WTC11 (cell line): ENCODE data around the gene SRP14. TPM values are rescaled to one million over a fixed set of nuclear protein-coding genes. Genes with fewer than 3 reads are reported as not detected.
A peak's percentile ranks its signal among the peaks of the same experiment; 100 is the strongest.

Source experiments
- ATAC-seq: fragments of 200-7000 bp; cut with Tn5 transposase; 2 replicates; pipeline ENCODE4 v1.10.0; 2021; ENCODE audit warnings: mild to moderate bottlenecking, moderate library complexity
- CTCF ChIA-PET: fragments of 300-600 bp; sonication (Branson Sonifier 250); formaldehyde crosslinking; loops from one replicate; lab custom pipeline; 2021; ENCODE audit warnings: antibody characterized with exemption; lab: Charles Lee
- POLR2A ChIA-PET: fragments of 350-600 bp; sonication (Branson Sonifier 250); formaldehyde crosslinking; loops from one replicate; lab custom pipeline; 2021; ENCODE audit warnings: antibody characterized with exemption; lab: Charles Lee
- DNase-seq: peaks from one replicate; pipeline ENCODE4 v3.0.0; 2021; ENCODE audit warnings: low spot score
- H3K27ac Mint-ChIP-seq: 2 replicates; pipeline ENCODE4 v1.8.0; 2021; ENCODE audit warnings: mixed read lengths
- H3K27me3 Mint-ChIP-seq: 2 replicates; pipeline ENCODE4 v1.8.0; 2021; ENCODE audit warnings: low read depth, mild to moderate bottlenecking, moderate library complexity, mixed read lengths
- H3K36me3 Mint-ChIP-seq: 2 replicates; pipeline ENCODE4 v1.8.0; 2021; ENCODE audit warnings: mixed read lengths
- H3K4me1 Mint-ChIP-seq: 2 replicates; pipeline ENCODE4 v1.8.0; 2022; ENCODE audit warnings: mixed read lengths
- H3K4me3 Mint-ChIP-seq: 2 replicates; pipeline ENCODE4 v1.8.0; 2021; ENCODE audit warnings: mild to moderate bottlenecking, moderate library complexity, mixed read lengths
- H3K9me3 Mint-ChIP-seq: 2 replicates; pipeline ENCODE4 v1.8.0; 2021; ENCODE audit warnings: mixed read lengths
- ARID4B ChIP-seq: sonication (generic); formaldehyde crosslinking; IDR thresholded peaks from 2 replicates; pipeline ENCODE4 v1.8.0; 2023; ENCODE audit warnings: missing genetic modification reagents, mild to moderate bottlenecking, borderline replicate concordance
- CDX4 ChIP-seq: fragments of 250-450 bp; sonication (Bioruptor Pico); IDR thresholded peaks from 2 replicates; pipeline ENCODE4 v1.9.0; 2021; ENCODE audit warnings: moderate library complexity, mild to moderate bottlenecking, inconsistent platforms, borderline replicate concordance
- CREM ChIP-seq: sonication (generic); formaldehyde crosslinking; IDR thresholded peaks from 2 replicates; pipeline ENCODE4 v1.8.1; 2022; ENCODE audit warnings: mild to moderate bottlenecking, missing genetic modification reagents, moderate library complexity
- EMX1 ChIP-seq: fragments of 250-450 bp; sonication (Bioruptor Pico); IDR thresholded peaks from 2 replicates; pipeline ENCODE4 v1.8.0; 2021; ENCODE audit warnings: mild to moderate bottlenecking
- FOXP4 ChIP-seq: sonication (generic); formaldehyde crosslinking; IDR thresholded peaks from 2 replicates; pipeline ENCODE4 v1.8.0; 2022; ENCODE audit warnings: mild to moderate bottlenecking, missing genetic modification reagents
- GABPB1 ChIP-seq: sonication (generic); formaldehyde crosslinking; IDR thresholded peaks from 2 replicates; pipeline ENCODE4 v1.8.1; 2023; ENCODE audit warnings: mild to moderate bottlenecking, missing genetic modification reagents
- GTF2I ChIP-seq: fragments of 250-450 bp; sonication (Bioruptor Pico); conservative IDR thresholded peaks from 2 replicates; pipeline ENCODE4 v1.4.0; 2021; ENCODE audit warnings: mild to moderate bottlenecking
- PREB ChIP-seq: sonication (generic); formaldehyde crosslinking; IDR thresholded peaks from 2 replicates; pipeline ENCODE4 v1.8.1; 2022; ENCODE audit warnings: mild to moderate bottlenecking, missing genetic modification reagents, moderate library complexity, borderline replicate concordance
- ZNF121 ChIP-seq: sonication (generic); formaldehyde crosslinking; IDR thresholded peaks from 2 replicates; pipeline ENCODE4 v1.8.0; 2023; ENCODE audit warnings: missing genetic modification reagents
- ZNF138 ChIP-seq: sonication (generic); formaldehyde crosslinking; conservative IDR thresholded peaks from 2 replicates; pipeline ENCODE4 v1.8.1; 2022; ENCODE audit warnings: mild to moderate bottlenecking, moderate library complexity, missing genetic modification reagents
- total RNA-seq: library from RNA; stranded (reverse); gene quantifications from 3 replicates; pipeline ENCODE4 v1.2.3, GENCODE V29; 2021
- TF ChIP-seq, protein P1 (sequence below): sonication (generic); formaldehyde crosslinking; IDR thresholded peaks from 2 replicates; pipeline ENCODE4 v1.8.1; 2023; ENCODE audit warnings: mild to moderate bottlenecking, moderate library complexity, missing genetic modification reagents
- TF ChIP-seq, protein P2 (sequence below): sonication (generic); formaldehyde crosslinking; IDR thresholded peaks from 2 replicates; pipeline ENCODE4 v1.8.1; 2023; ENCODE audit warnings: mild to moderate bottlenecking, missing genetic modification reagents, moderate library complexity
- TF ChIP-seq, protein P3 (sequence below): sonication (generic); formaldehyde crosslinking; IDR thresholded peaks from 2 replicates; pipeline ENCODE4 v1.8.1; 2023; ENCODE audit warnings: mild to moderate bottlenecking, missing genetic modification reagents
- TF ChIP-seq, protein P4 (sequence below): sonication (generic); formaldehyde crosslinking; IDR thresholded peaks from 2 replicates; pipeline ENCODE4 v1.8.1; 2023; ENCODE audit warnings: mild to moderate bottlenecking, missing genetic modification reagents, moderate library complexity
- TF ChIP-seq, protein P5 (sequence below): sonication (generic); formaldehyde crosslinking; IDR thresholded peaks from 2 replicates; pipeline ENCODE4 v1.8.0; 2022; ENCODE audit warnings: mild to moderate bottlenecking, missing genetic modification reagents

Gene SRP14
- total RNA-seq, 1 experiment from 2014 or later = 190 TPM

DNA sequence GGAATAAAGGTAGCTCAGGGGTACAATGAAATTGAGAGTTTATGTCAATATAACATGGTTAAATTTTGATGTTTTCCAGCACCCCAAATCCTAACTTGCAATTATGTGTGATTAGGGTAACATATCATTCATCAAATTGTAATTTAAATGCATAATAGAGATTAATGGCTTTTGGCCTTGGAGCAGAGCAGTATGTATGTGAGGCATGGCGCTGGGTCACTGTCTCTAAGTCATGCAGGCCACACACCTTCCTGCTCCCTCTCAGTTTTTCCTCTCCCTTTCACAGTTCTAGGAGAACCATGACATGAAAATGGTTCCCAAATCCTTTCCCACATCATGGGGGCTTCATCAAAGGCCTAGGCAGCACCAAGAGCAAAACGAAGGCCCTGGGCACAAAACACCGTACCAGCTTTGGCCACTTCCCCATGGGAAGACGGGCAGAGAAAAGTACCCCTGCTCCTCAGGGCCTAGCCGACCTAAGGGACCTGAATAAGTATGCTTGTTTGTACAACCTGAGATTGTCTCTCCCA, 3.9 kb upstream of the SRP14 start:
- CTCF ChIA-PET = interaction anchor here (7.6 kb wide), 1 partner anchor 230 kb away, joined by 97 read pairs; no protein-coding TSS in a partner anchor
- TF ChIP-seq, protein P1, sequence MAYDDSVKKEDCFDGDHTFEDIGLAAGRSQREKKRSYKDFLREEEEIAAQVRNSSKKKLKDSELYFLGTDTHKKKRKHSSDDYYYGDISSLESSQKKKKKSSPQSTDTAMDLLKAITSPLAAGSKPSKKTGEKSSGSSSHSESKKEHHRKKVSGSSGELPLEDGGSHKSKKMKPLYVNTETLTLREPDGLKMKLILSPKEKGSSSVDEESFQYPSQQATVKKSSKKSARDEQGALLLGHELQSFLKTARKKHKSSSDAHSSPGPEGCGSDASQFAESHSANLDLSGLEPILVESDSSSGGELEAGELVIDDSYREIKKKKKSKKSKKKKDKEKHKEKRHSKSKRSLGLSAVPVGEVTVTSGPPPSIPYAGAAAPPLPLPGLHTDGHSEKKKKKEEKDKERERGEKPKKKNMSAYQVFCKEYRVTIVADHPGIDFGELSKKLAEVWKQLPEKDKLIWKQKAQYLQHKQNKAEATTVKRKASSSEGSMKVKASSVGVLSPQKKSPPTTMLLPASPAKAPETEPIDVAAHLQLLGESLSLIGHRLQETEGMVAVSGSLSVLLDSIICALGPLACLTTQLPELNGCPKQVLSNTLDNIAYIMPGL = no peak
- TF ChIP-seq ARID4B (CRISPR knock-in tag) = no peak
- ATAC-seq (no peak), DNase-seq (no peak)
- no peaks in the 10 kb centered on the region for H3K27me3 Mint-ChIP-seq
- peaks cover under 1% of the 10 kb centered on the region; the same call in 1 of the 2 replicates for H3K36me3 Mint-ChIP-seq
- peaks cover 42% of the 10 kb centered on the region for H3K4me1 Mint-ChIP-seq
- H3K9me3 Mint-ChIP-seq = no peaks in the 10 kb centered on the region
- no peak overlapping the region for H3K4me3 Mint-ChIP-seq
- H3K27ac Mint-ChIP-seq = no peak overlapping the region
- POLR2A ChIA-PET = interaction anchor here (0.6 kb wide), 1 partner anchor 16 kb away, joined by 3 read pairs; no protein-coding TSS in a partner anchor

DNA sequence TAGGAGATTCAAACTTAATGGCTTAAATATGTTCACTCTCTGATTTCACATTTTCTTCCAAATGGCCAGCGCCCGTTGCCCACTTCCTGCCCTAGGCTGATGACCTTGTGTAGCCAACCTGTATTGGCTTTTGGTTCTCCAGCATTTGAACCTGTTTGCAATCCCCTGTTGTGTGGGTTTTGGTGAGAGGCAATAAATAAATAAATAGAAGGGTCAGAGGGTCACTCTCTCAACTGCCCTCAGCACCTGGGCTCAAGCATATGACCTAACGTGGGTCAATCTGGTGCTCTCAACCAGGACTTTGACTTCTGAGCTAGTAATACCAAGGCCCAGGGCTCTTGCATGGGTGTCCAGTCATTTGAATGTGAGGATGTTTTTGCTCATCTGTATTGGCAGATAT, 1.8 kb upstream of the SRP14 start:
- POLR2A ChIA-PET = no interaction called here
- TF ChIP-seq GABPB1 (CRISPR knock-in tag) (0 out of 2 replicates have a peak, but pooled peaks have one; percentile 30), ZNF121 (CRISPR knock-in tag) (no peak)
- Mint-ChIP-seq H3K9me3 (no peaks in the 10 kb centered on the region), H3K36me3 (peaks cover 18% of the 10 kb centered on the region), H3K4me1 (peaks cover 33% of the 10 kb centered on the region), H3K4me3 (no peak overlapping the region), H3K27ac (peak overlapping the region; percentile 40; the same call in 1 of the 2 replicates), H3K27me3 (no peaks in the 10 kb centered on the region)
- CTCF ChIA-PET = interaction anchor here (0.8 to 2.7 kb wide), 6 partner anchors 19 to 269 kb away, joined by 3 to 12 read pairs (median 4); no protein-coding TSS in a partner anchor
- ATAC-seq = no peak
- DNase-seq = no peak

DNA sequence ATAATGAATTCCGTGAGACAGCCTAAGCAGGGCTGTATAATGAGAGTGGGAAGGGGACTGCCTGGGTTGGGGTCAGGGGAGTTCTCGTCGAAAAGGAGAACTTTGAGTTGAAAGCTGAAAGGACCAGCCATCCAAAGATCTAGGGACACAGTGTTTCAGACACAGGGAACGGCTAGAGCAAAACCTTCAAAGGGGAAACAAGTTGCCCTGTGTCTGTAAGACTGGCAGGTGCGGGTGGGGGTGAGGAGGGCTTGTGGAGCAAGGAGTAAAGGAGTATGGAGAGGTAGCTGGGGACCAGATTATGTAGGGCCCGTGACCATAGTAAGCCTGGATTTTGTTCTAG, 1.3 kb upstream of the SRP14 start:
- CTCF ChIA-PET = interaction anchor here (0.8 to 4.1 kb wide), 8 partner anchors 10 to 269 kb away, joined by 3 to 15 read pairs (median 8); no protein-coding TSS in a partner anchor
- H3K27me3 Mint-ChIP-seq = no peaks in the 10 kb centered on the region
- ATAC-seq (no peak), DNase-seq (no peak)
- H3K4me1 Mint-ChIP-seq = peaks cover 28% of the 10 kb centered on the region
- H3K36me3 Mint-ChIP-seq = peaks cover 22% of the 10 kb centered on the region
- H3K9me3 Mint-ChIP-seq = no peaks in the 10 kb centered on the region
- H3K27ac Mint-ChIP-seq = peak overlapping the region; percentile 52; the same call in 1 of the 2 replicates
- POLR2A ChIA-PET = no interaction called here
- peak overlapping the region; percentile 90 for H3K4me3 Mint-ChIP-seq
- TF ChIP-seq GTF2I (CRISPR knock-in tag) (no peak), CDX4 (CRISPR knock-in tag) (no peak), ZNF138 (CRISPR knock-in tag) (no peak), EMX1 (CRISPR knock-in tag) (no peak), PREB (CRISPR knock-in tag) (no peak), ZNF121 (CRISPR knock-in tag) (no peak), GABPB1 (CRISPR knock-in tag) (no peak), FOXP4 (no peak), CREM (CRISPR knock-in tag) (no peak)
- TF ChIP-seq, protein P2, sequence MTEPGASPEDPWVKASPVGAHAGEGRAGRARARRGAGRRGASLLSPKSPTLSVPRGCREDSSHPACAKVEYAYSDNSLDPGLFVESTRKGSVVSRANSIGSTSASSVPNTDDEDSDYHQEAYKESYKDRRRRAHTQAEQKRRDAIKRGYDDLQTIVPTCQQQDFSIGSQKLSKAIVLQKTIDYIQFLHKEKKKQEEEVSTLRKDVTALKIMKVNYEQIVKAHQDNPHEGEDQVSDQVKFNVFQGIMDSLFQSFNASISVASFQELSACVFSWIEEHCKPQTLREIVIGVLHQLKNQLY (CRISPR knock-in tag) = no peak
- TF ChIP-seq, protein P3, sequence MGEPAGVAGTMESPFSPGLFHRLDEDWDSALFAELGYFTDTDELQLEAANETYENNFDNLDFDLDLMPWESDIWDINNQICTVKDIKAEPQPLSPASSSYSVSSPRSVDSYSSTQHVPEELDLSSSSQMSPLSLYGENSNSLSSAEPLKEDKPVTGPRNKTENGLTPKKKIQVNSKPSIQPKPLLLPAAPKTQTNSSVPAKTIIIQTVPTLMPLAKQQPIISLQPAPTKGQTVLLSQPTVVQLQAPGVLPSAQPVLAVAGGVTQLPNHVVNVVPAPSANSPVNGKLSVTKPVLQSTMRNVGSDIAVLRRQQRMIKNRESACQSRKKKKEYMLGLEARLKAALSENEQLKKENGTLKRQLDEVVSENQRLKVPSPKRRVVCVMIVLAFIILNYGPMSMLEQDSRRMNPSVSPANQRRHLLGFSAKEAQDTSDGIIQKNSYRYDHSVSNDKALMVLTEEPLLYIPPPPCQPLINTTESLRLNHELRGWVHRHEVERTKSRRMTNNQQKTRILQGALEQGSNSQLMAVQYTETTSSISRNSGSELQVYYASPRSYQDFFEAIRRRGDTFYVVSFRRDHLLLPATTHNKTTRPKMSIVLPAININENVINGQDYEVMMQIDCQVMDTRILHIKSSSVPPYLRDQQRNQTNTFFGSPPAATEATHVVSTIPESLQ (CRISPR knock-in tag) = no peak
- TF ChIP-seq, protein P4, sequence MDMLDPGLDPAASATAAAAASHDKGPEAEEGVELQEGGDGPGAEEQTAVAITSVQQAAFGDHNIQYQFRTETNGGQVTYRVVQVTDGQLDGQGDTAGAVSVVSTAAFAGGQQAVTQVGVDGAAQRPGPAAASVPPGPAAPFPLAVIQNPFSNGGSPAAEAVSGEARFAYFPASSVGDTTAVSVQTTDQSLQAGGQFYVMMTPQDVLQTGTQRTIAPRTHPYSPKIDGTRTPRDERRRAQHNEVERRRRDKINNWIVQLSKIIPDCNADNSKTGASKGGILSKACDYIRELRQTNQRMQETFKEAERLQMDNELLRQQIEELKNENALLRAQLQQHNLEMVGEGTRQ = no peak
- TF ChIP-seq, protein P5, sequence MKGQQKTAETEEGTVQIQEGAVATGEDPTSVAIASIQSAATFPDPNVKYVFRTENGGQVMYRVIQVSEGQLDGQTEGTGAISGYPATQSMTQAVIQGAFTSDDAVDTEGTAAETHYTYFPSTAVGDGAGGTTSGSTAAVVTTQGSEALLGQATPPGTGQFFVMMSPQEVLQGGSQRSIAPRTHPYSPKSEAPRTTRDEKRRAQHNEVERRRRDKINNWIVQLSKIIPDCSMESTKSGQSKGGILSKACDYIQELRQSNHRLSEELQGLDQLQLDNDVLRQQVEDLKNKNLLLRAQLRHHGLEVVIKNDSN (CRISPR knock-in tag) = no peak
